GM12891 (cell line): Measurements from ENCODE around the gene RPA3.

Source experiments
- POLR2A ChIP-seq: IDR thresholded peaks from 2 replicates; pipeline ENCODE4 v1.6.1; 2011; ENCODE audit warnings: low read depth, low read length, control low read depth
- POLR2AphosphoS5 ChIP-seq: IDR thresholded peaks from 2 replicates; pipeline ENCODE4 v1.6.1; 2011; ENCODE audit warnings: low read depth, low read length, control low read depth

GRCh38 chr7:7688956-7689355 is 29.5 kb downstream of the RPA3 start:
- no peak for TF ChIP-seq POLR2A
- no peak for TF ChIP-seq POLR2AphosphoS5
